Trophoblast cell (in vitro differentiated cells and primary cell): ENCODE measurements around the gene LMAN1L.

Experiments used
- DNase-seq, 2 donors: peaks; one replicate each; pipeline ENCODE4 v3.0.0-alpha.2; 2016
- H2AFZ ChIP-seq: 2 replicates; pipeline ENCODE4 v1.6.1; 2013; ENCODE audit warnings: low read length, moderate library complexity, mild to moderate bottlenecking; ENCODE audit not compliant: insufficient read depth, poor library complexity
- H2AK5ac ChIP-seq: 2 replicates; pipeline ENCODE4 v1.6.1; 2013; ENCODE audit warnings: mild to moderate bottlenecking, low read length
- H2BK120ac ChIP-seq: 2 replicates; pipeline ENCODE4 v1.6.1; 2013; ENCODE audit warnings: low read length, mild to moderate bottlenecking, moderate library complexity; ENCODE audit not compliant: insufficient read depth, poor library complexity
- H2BK12ac ChIP-seq: 2 replicates; pipeline ENCODE4 v1.6.1; 2013; ENCODE audit warnings: mild to moderate bottlenecking, low read length, moderate library complexity
- H2BK5ac ChIP-seq: 2 replicates; pipeline ENCODE4 v1.6.1; 2013; ENCODE audit warnings: low read length, low read depth, moderate library complexity, mild to moderate bottlenecking; ENCODE audit not compliant: poor library complexity
- H3K14ac ChIP-seq: 2 replicates; pipeline ENCODE4 v1.6.1; 2013; ENCODE audit warnings: mild to moderate bottlenecking, low read length
- H3K18ac ChIP-seq: 2 replicates; pipeline ENCODE4 v1.6.1; 2013; ENCODE audit warnings: mild to moderate bottlenecking, low read length
- H3K23ac ChIP-seq: 2 replicates; pipeline ENCODE4 v1.6.1; 2013; ENCODE audit warnings: low read length
- H3K27ac ChIP-seq: 2 replicates; pipeline ENCODE4 v1.5.1; 2013; ENCODE audit warnings: low read depth, mild to moderate bottlenecking, inconsistent platforms, low read length, moderate library complexity
- H3K27me3 ChIP-seq: 2 replicates; pipeline ENCODE4 v1.6.1; 2013; ENCODE audit warnings: inconsistent platforms, mild to moderate bottlenecking, low read length, moderate library complexity; ENCODE audit not compliant: insufficient read depth
- H3K36me3 ChIP-seq, 2 experiments: 1 replicate in 1 of 2; 2 replicates in 1 of 2; pipeline ENCODE4 v1.6.1; 2013; ENCODE audit warnings: low read length in 2 of 2, mild to moderate bottlenecking in 2 of 2, moderate library complexity in 1 of 2; ENCODE audit not compliant: insufficient read depth in 2 of 2, control insufficient read depth in 1 of 2
- H3K4ac ChIP-seq: 2 replicates; pipeline ENCODE4 v1.6.1; 2013; ENCODE audit warnings: low read depth, mild to moderate bottlenecking, low read length, moderate library complexity
- H3K4me1 ChIP-seq, 2 experiments: 1 replicate in 1 of 2; 2 replicates in 1 of 2; pipeline ENCODE4 v1.6.1; 2013; ENCODE audit warnings: low read length in 2 of 2, mild to moderate bottlenecking in 2 of 2, moderate library complexity in 1 of 2; ENCODE audit not compliant: insufficient read depth in 2 of 2, control insufficient read depth in 1 of 2
- H3K4me2 ChIP-seq: 2 replicates; pipeline ENCODE4 v1.6.1; 2013; ENCODE audit warnings: inconsistent platforms, mild to moderate bottlenecking, low read length, moderate library complexity
- H3K4me3 ChIP-seq: 2 replicates; pipeline ENCODE4 v1.5.1; 2013; ENCODE audit warnings: mild to moderate bottlenecking, low read depth, low read length, inconsistent platforms
- H3K79me1 ChIP-seq: one replicate; pipeline ENCODE4 v1.6.1; 2013; ENCODE audit warnings: low read length
- H3K79me2 ChIP-seq: 2 replicates; pipeline ENCODE4 v1.6.1; 2013; ENCODE audit warnings: low read length, mild to moderate bottlenecking; ENCODE audit not compliant: control insufficient read depth, insufficient read depth, poor library complexity
- H3K9ac ChIP-seq: 2 replicates; pipeline ENCODE4 v1.6.1; 2013; ENCODE audit warnings: mild to moderate bottlenecking, low read length
- H3K9me3 ChIP-seq: 2 replicates; pipeline ENCODE4 v1.6.1; 2013; ENCODE audit warnings: low read depth, mild to moderate bottlenecking, control low read depth, inconsistent platforms, low read length; ENCODE audit not compliant: insufficient read depth
- H4K12ac ChIP-seq: 2 replicates; pipeline ENCODE4 v1.6.1; 2013; ENCODE audit warnings: low read depth, mild to moderate bottlenecking, low read length, moderate library complexity
- H4K8ac ChIP-seq: 2 replicates; pipeline ENCODE4 v1.6.1; 2013; ENCODE audit warnings: low read depth, mild to moderate bottlenecking, low read length, moderate library complexity
- H4K91ac ChIP-seq: one replicate; pipeline ENCODE4 v1.6.1; 2013; ENCODE audit warnings: low read depth, mild to moderate bottlenecking, low read length, moderate library complexity
- WGBS: extraction: QIAGEN DNeasy Blood & Tissue Kit; methylation state at CpG from one replicate; pipeline ENCODE4 v1.1.7; 2013; ENCODE audit warnings: missing lambda C conversion rate; ENCODE audit not compliant: insufficient read length, insufficient coverage; ENCODE audit errors: extremely low coverage; 5-methylcytosine and 5-hydroxymethylcytosine counted together

Gene LMAN1L

GRCh38 chr15:74821790-74822158, 9.1 kb downstream of the LMAN1L start:
- no peak overlapping the region for H3K4ac ChIP-seq
- H3K9ac ChIP-seq = no peak overlapping the region
- no peaks in the 10 kb centered on the region for H3K36me3 ChIP-seq
- H3K27me3 ChIP-seq = peaks cover 7% of the 10 kb centered on the region
- H3K79me2 ChIP-seq = no peaks in the 10 kb centered on the region
- H2AFZ ChIP-seq = no peak overlapping the region
- no peak overlapping the region for H3K14ac ChIP-seq
- no peak overlapping the region for H3K27ac ChIP-seq
- H2AK5ac ChIP-seq = no peak overlapping the region
- H3K79me1 ChIP-seq = no peaks in the 10 kb centered on the region
- H3K4me3 ChIP-seq = no peak overlapping the region
- no peak overlapping the region for H4K8ac ChIP-seq
- no peak overlapping the region for H3K23ac ChIP-seq
- WGBS = no CpG with 5 or more reads among the region's 7 CpGs
- no peak overlapping the region for H2BK12ac ChIP-seq
- H2BK5ac ChIP-seq = no peak overlapping the region
- no peak overlapping the region for H4K12ac ChIP-seq
- no peak overlapping the region for H3K18ac ChIP-seq
- H3K9me3 ChIP-seq = peaks cover 4% of the 10 kb centered on the region
- peaks cover 2 to 3% of the 10 kb centered on the region in 2 experiments for H3K4me1 ChIP-seq
- H3K4me2 ChIP-seq = no peak overlapping the region
- DNase-seq = no peak
- H4K91ac ChIP-seq = no peak overlapping the region
- H2BK120ac ChIP-seq = no peak overlapping the region

GRCh38 chr15:74822233-74822632, 9.6 kb downstream of the LMAN1L start:
- no peak overlapping the region for H3K14ac ChIP-seq
- H2BK120ac ChIP-seq = no peak overlapping the region
- H3K4me1 ChIP-seq = no peaks in the 10 kb centered on the region
- DNase-seq = no peak
- H3K27me3 ChIP-seq = peaks cover 8% of the 10 kb centered on the region
- WGBS = no CpG with 5 or more reads among the region's 4 CpGs
- no peak overlapping the region for H4K91ac ChIP-seq
- H2BK5ac ChIP-seq = no peak overlapping the region
- no peak overlapping the region for H3K4me2 ChIP-seq
- no peak overlapping the region for H3K4me3 ChIP-seq
- H3K18ac ChIP-seq = no peak overlapping the region
- peaks cover 4% of the 10 kb centered on the region for H3K9me3 ChIP-seq
- no peak overlapping the region for H2BK12ac ChIP-seq
- H4K8ac ChIP-seq = no peak overlapping the region
- no peaks in the 10 kb centered on the region for H3K79me2 ChIP-seq
- no peak overlapping the region for H2AK5ac ChIP-seq
- no peak overlapping the region for H4K12ac ChIP-seq
- H3K4ac ChIP-seq = no peak overlapping the region
- H3K9ac ChIP-seq = no peak overlapping the region
- H3K27ac ChIP-seq = no peak overlapping the region
- H3K23ac ChIP-seq = no peak overlapping the region
- H2AFZ ChIP-seq = no peak overlapping the region
- no peaks in the 10 kb centered on the region for H3K79me1 ChIP-seq
- no peaks in the 10 kb centered on the region for H3K36me3 ChIP-seq

GRCh38 chr15:74823324-74823723, 10.7 kb downstream of the LMAN1L start:
- no peak for DNase-seq
- Histone ChIP-seq H3K79me1 (no peaks in the 10 kb centered on the region), H2AK5ac (no peak overlapping the region), H2BK5ac (no peak overlapping the region), H3K18ac (no peak overlapping the region), H4K8ac (no peak overlapping the region), H3K9ac (no peak overlapping the region), H3K79me2 (no peaks in the 10 kb centered on the region), H2AFZ (no peak overlapping the region), H3K4me2 (no peak overlapping the region), H2BK12ac (no peak overlapping the region), H3K4me3 (no peak overlapping the region), H2BK120ac (no peak overlapping the region), H3K4me1 (no peaks in the 10 kb centered on the region), H4K12ac (no peak overlapping the region), H4K91ac (no peak overlapping the region), H3K27me3 (peaks cover 8% of the 10 kb centered on the region), H3K4ac (no peak overlapping the region), H3K36me3 (no peaks in the 10 kb centered on the region), H3K9me3 (peaks cover 4% of the 10 kb centered on the region), H3K27ac (no peak overlapping the region), H3K23ac (no peak overlapping the region), H3K14ac (no peak overlapping the region)
- no CpG with 5 or more reads among the region's 6 CpGs for WGBS

- H4K12ac ChIP-seq = no peak overlapping the region
- H3K23ac ChIP-seq = no peak overlapping the region
- WGBS = no CpG with 5 or more reads among the region's 7 CpGs
- peaks cover 8% of the 10 kb centered on the region for H3K27me3 ChIP-seq
- DNase-seq = no peak
- no peak overlapping the region for H3K18ac ChIP-seq
- no peaks in the 10 kb centered on the region for H3K79me2 ChIP-seq
- no peak overlapping the region for H3K27ac ChIP-seq
- H2BK12ac ChIP-seq = no peak overlapping the region
- H2AK5ac ChIP-seq = no peak overlapping the region
- no peaks in the 10 kb centered on the region for H3K79me1 ChIP-seq
- H3K4me1 ChIP-seq = no peaks in the 10 kb centered on the region
- no peak overlapping the region for H4K91ac ChIP-seq
- H4K8ac ChIP-seq = no peak overlapping the region
- no peak overlapping the region for H3K4me2 ChIP-seq
- no peak overlapping the region for H2BK120ac ChIP-seq
- no peak overlapping the region for H2AFZ ChIP-seq
- no peaks in the 10 kb centered on the region for H3K36me3 ChIP-seq
- H2BK5ac ChIP-seq = no peak overlapping the region
- H3K4ac ChIP-seq = no peak overlapping the region
- H3K9me3 ChIP-seq = peaks cover 4% of the 10 kb centered on the region
- H3K4me3 ChIP-seq = no peak overlapping the region
- H3K9ac ChIP-seq = no peak overlapping the region
- H3K14ac ChIP-seq = no peak overlapping the region
These were observed 12.3 kb downstream of the LMAN1L start for GRCh38 chr15:74824976-74825375.
